ENCODE results near the gene MAB21L3. TPM values are rescaled to one million over a fixed set of nuclear protein-coding genes. Genes with fewer than 3 reads are reported as not detected.
A peak's percentile ranks its signal among the peaks of the same experiment; 100 is the strongest.

Gene MAB21L3
- total RNA-seq, 1 donor from 2014 or later = 0.34 TPM

DNA sequence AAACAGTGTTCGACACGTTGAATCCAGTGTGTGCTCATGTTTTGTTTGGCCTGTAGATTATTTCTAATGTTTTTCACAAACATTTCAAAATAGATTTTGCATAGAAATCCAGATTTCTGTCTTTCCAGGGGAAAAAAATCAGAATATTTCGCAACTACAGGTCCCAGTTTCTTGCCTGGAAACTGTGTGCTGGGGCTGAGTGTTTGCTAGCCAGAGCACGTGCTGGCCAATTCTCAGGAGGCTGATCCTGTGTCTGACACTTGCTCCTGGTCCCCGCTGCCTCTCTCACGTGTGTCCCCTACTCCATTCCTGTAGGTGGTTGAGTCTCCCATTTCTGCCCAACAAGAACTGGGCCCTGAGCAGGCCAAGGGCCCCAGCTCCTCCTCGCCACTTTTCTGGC lies 2.4 kb downstream of the MAB21L3 start:
- no peaks in the 10 kb centered on the region for H3K27me3 ChIP-seq (ENCODE audit: insufficient read depth, low read length)
- no peak overlapping the region for H3K27ac Mint-ChIP-seq (ENCODE audit: unreplicated experiment)
- H3K36me3 ChIP-seq (ENCODE audit: insufficient read depth, low read length) = no peaks in the 10 kb centered on the region
- TF ChIP-seq, protein P1, sequence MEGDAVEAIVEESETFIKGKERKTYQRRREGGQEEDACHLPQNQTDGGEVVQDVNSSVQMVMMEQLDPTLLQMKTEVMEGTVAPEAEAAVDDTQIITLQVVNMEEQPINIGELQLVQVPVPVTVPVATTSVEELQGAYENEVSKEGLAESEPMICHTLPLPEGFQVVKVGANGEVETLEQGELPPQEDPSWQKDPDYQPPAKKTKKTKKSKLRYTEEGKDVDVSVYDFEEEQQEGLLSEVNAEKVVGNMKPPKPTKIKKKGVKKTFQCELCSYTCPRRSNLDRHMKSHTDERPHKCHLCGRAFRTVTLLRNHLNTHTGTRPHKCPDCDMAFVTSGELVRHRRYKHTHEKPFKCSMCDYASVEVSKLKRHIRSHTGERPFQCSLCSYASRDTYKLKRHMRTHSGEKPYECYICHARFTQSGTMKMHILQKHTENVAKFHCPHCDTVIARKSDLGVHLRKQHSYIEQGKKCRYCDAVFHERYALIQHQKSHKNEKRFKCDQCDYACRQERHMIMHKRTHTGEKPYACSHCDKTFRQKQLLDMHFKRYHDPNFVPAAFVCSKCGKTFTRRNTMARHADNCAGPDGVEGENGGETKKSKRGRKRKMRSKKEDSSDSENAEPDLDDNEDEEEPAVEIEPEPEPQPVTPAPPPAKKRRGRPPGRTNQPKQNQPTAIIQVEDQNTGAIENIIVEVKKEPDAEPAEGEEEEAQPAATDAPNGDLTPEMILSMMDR (IDR thresholded peaks at IDR 0.05; ENCODE audit: insufficient read depth, low read depth, low read length) = no peak
- no peak for TF ChIP-seq EZH2 (IDR thresholded peaks at IDR 0.05; ENCODE audit: insufficient read depth, low read length)
- H4K20me1 ChIP-seq (ENCODE audit: insufficient read depth, low read length) = no peaks in the 10 kb centered on the region
- H3K9ac ChIP-seq (ENCODE audit: low read length) = no peak overlapping the region
- peaks cover 15% of the 10 kb centered on the region for H3K4me1 Mint-ChIP-seq (ENCODE audit: low read depth, unreplicated experiment)
- H3K36me3 Mint-ChIP-seq (ENCODE audit: low read depth, unreplicated experiment) = no peaks in the 10 kb centered on the region
- no peak for FAIRE-seq
- H3K9me3 ChIP-seq (ENCODE audit: insufficient read depth, low read depth, low read length) = no peaks in the 10 kb centered on the region
- no peak overlapping the region for H3K4me3 ChIP-seq (ENCODE audit: insufficient read depth, low read depth, low read length)
- peaks cover 6% of the 10 kb centered on the region for H3K4me1 ChIP-seq (ENCODE audit: insufficient read depth, low read length)
- H2AFZ ChIP-seq (ENCODE audit: low read depth, low read length) = no peak overlapping the region
- H3K27ac ChIP-seq (ENCODE audit: low read depth, low read length) = no peak overlapping the region
- no peaks in the 10 kb centered on the region for H3K9me3 Mint-ChIP-seq (ENCODE audit: unreplicated experiment)
- H3K79me2 ChIP-seq (ENCODE audit: insufficient read depth, low read length) = no peaks in the 10 kb centered on the region
- no peak overlapping the region for H3K4me3 Mint-ChIP-seq (ENCODE audit: unreplicated experiment)
- H3K27me3 Mint-ChIP-seq (ENCODE audit: low read depth, unreplicated experiment) = no peaks in the 10 kb centered on the region
- no peak for DNase-seq (ENCODE audit: low read depth)
- no peak overlapping the region for H3K4me2 ChIP-seq (ENCODE audit: low read length)

DNA sequence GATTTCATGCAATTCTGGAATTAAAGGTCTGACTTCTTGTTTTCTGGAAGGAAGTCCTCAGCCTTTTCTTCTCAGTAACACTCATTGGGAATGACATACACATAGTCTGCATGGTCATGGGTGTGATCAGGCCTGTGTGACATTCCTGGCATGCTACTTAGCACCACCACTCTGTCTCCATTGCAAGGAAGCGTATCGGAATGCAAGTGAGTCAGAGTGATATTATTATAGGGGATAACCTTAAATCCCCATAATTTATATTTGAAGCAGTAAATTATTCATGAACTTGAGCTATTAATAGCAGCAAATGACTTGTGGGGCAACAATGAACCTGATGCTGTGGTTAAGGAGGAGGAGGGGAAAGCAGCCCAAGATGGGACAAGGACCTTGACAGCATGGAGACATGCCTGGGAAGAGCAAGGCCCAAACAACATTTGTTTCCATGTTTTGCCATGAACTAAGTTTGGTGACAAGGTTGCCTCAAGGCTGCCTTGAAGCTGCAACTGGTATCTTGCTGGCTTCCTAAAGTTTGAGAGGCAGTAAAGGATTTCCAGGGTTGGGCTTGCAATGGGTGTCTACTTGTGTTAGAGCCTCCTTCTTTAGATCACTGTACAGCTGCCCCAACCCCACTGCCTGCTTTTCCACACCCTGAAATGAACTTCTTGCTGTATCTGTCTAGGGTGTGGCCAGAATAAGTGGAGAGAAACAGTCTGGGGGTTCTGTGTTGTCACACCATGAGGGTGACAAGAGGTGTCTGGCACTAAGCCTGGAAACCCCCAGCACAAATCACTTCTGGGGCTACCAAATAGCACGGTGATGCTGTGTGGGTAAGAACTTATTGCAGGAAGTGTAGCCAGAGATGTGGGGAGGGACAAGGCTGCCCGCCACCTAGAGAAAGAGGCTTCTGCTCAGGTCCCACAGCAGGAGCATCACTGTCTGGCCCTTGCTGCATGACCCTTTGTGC lies 4.6 kb downstream of the MAB21L3 start:
- Histone ChIP-seq H2AFZ (ENCODE audit: low read depth, low read length) (no peak overlapping the region), H3K27ac (ENCODE audit: low read depth, low read length) (no peak overlapping the region), H3K9ac (ENCODE audit: low read length) (no peak overlapping the region), H3K9me3 (ENCODE audit: insufficient read depth, low read depth, low read length) (no peaks in the 10 kb centered on the region), H4K20me1 (ENCODE audit: insufficient read depth, low read length) (no peaks in the 10 kb centered on the region), H3K27me3 (ENCODE audit: insufficient read depth, low read length) (no peaks in the 10 kb centered on the region), H3K4me2 (ENCODE audit: low read length) (peak overlapping the region; percentile 10), H3K4me3 (ENCODE audit: insufficient read depth, low read depth, low read length) (no peak overlapping the region), H3K79me2 (ENCODE audit: insufficient read depth, low read length) (no peaks in the 10 kb centered on the region), H3K4me1 (ENCODE audit: insufficient read depth, low read length) (peaks cover 6% of the 10 kb centered on the region), H3K36me3 (ENCODE audit: insufficient read depth, low read length) (no peaks in the 10 kb centered on the region)
- FAIRE-seq (no peak), DNase-seq (ENCODE audit: low read depth) (peak; percentile 79)
- H3K27me3 Mint-ChIP-seq (ENCODE audit: low read depth, unreplicated experiment) = no peaks in the 10 kb centered on the region
- H3K4me3 Mint-ChIP-seq (ENCODE audit: unreplicated experiment) = peak overlapping the region; percentile 7
- no peaks in the 10 kb centered on the region for H3K36me3 Mint-ChIP-seq (ENCODE audit: low read depth, unreplicated experiment)
- H3K27ac Mint-ChIP-seq (ENCODE audit: unreplicated experiment) = peak overlapping the region; percentile 67
- no peak for TF ChIP-seq EZH2 (IDR thresholded peaks at IDR 0.05; ENCODE audit: insufficient read depth, low read length)
- TF ChIP-seq, protein P1 (IDR thresholded peaks at IDR 0.05; ENCODE audit: insufficient read depth, low read depth, low read length) = no peak
- H3K9me3 Mint-ChIP-seq (ENCODE audit: unreplicated experiment) = no peaks in the 10 kb centered on the region
- H3K4me1 Mint-ChIP-seq (ENCODE audit: low read depth, unreplicated experiment) = peaks cover 9% of the 10 kb centered on the region

DNA sequence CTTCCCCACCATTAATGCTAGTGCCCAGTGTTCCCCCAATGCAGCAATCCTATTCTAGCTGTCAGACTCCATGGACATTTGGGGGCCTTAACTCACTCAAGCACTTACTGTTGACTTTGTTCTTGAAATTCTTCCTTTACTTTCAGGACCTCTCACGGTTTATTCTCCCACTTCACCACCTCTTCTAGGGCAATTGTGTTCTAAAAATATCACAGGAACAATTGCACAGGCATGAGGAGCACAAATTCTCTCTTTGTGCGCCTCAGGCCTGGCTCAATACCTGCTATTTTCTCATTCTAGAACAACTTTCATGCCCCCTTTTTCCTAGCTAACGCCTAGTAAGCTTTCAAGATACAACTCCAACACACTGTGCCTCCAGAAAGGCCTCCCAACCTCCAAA lies 7.3 kb downstream of the MAB21L3 start:
- H4K20me1 ChIP-seq (ENCODE audit: insufficient read depth, low read length) = no peaks in the 10 kb centered on the region
- H3K27me3 Mint-ChIP-seq (ENCODE audit: low read depth, unreplicated experiment) = no peaks in the 10 kb centered on the region
- no peak overlapping the region for H3K4me3 ChIP-seq (ENCODE audit: insufficient read depth, low read depth, low read length)
- H3K9me3 ChIP-seq (ENCODE audit: insufficient read depth, low read depth, low read length) = no peaks in the 10 kb centered on the region
- no peak for TF ChIP-seq EZH2 (IDR thresholded peaks at IDR 0.05; ENCODE audit: insufficient read depth, low read length)
- TF ChIP-seq, protein P1 (IDR thresholded peaks at IDR 0.05; ENCODE audit: insufficient read depth, low read depth, low read length) = no peak
- H3K4me1 ChIP-seq (ENCODE audit: insufficient read depth, low read length) = peaks cover 11% of the 10 kb centered on the region
- H3K79me2 ChIP-seq (ENCODE audit: insufficient read depth, low read length) = no peaks in the 10 kb centered on the region
- FAIRE-seq = no peak
- no peak overlapping the region for H3K4me2 ChIP-seq (ENCODE audit: low read length)
- no peaks in the 10 kb centered on the region for H3K36me3 Mint-ChIP-seq (ENCODE audit: low read depth, unreplicated experiment)
- no peaks in the 10 kb centered on the region for H3K36me3 ChIP-seq (ENCODE audit: insufficient read depth, low read length)
- no peak for DNase-seq (ENCODE audit: low read depth)
- H3K27ac Mint-ChIP-seq (ENCODE audit: unreplicated experiment) = no peak overlapping the region
- no peak overlapping the region for H3K4me3 Mint-ChIP-seq (ENCODE audit: unreplicated experiment)
- H3K4me1 Mint-ChIP-seq (ENCODE audit: low read depth, unreplicated experiment) = peaks cover 17% of the 10 kb centered on the region
- H3K27ac ChIP-seq (ENCODE audit: low read depth, low read length) = no peak overlapping the region
- no peak overlapping the region for H3K9ac ChIP-seq (ENCODE audit: low read length)
- H2AFZ ChIP-seq (ENCODE audit: low read depth, low read length) = no peak overlapping the region
- peaks cover 3% of the 10 kb centered on the region for H3K27me3 ChIP-seq (ENCODE audit: insufficient read depth, low read length)
- no peaks in the 10 kb centered on the region for H3K9me3 Mint-ChIP-seq (ENCODE audit: unreplicated experiment)
